NCI-H1048 (cell line): ENCODE data around the gene APOB.

Source experiments
- DNase-seq: peaks from one replicate; lab custom pipeline; 2025; lab: John Stamatoyannopoulos, UW

The APOB gene

GRCh38 chr2:21004181-21004572, 39.7 kb downstream of the APOB start:
- no peak for DNase-seq

DNA sequence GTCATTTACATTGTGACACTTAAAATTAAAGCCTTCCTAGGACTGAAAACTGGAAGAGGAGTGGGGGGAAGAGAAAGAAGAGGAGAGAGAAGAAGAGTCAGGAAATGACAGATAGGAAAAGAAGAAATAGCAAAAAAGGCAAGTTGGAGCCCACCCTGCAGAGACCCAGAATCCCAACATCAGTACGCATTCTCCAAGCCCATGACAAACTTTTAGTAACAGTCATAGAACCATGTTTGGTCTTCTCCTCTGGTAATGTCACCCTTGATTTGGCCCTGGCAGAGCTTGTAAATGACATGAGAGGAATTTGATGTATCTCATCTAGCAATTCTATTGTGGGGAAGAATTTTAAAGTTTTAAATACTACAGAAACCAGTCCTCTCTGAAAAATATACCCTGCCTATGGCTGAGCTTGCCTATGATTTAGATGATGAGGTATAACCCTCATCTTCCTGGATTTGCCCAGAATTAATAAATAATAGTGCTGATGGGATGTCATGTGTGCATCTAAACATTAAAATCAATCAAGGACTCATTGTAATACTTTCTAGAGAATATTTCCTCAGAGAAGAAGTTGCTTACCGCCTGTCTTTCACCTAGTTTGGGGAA, 40.2 kb downstream of the APOB start:
- DNase-seq, result no peak

- DNase-seq, result no peak
Measured at GRCh38 chr2:21002814-21003192, 41.1 kb downstream of the APOB start.

- DNase-seq, result no peak
Measured at GRCh38 chr2:21001988-21002813, 41.7 kb downstream of the APOB start.

DNA sequence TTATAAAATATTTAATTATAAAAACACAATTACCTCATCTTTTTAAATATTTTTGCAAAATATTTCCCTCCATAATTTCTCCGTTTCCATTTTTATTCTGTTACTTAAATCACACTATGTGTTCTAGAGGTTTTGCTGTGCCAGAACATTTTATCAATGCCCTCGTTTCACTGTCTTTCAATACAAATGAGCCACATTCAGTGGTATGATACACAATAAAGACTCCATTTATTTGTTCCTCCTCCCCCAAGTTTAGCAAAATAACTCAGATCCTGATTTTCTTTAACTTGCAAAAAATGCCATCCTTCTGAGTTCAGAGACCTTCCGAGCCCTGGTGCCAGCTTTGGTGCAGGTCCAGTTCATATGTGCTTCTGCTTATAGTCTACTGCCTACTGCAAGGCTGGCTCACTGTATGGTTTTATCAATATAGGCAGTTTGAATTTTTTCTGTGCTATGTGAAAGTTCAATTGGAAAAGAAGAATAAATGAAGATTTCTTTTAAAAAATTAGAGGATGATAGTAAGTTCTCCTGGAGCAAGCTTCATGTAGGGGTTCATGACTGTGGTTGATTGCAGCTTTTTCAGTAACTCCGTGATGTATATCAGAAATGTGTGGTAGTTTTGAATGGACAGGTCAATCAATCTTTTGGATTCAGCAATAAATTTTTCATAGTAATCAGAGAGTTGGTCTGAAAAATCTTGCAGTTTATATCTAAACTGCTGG, 42.5 kb downstream of the APOB start:
- no peak for DNase-seq

- no peak for DNase-seq
Measured at GRCh38 chr2:20999906-21000645, 43.8 kb downstream of the APOB start.

DNA sequence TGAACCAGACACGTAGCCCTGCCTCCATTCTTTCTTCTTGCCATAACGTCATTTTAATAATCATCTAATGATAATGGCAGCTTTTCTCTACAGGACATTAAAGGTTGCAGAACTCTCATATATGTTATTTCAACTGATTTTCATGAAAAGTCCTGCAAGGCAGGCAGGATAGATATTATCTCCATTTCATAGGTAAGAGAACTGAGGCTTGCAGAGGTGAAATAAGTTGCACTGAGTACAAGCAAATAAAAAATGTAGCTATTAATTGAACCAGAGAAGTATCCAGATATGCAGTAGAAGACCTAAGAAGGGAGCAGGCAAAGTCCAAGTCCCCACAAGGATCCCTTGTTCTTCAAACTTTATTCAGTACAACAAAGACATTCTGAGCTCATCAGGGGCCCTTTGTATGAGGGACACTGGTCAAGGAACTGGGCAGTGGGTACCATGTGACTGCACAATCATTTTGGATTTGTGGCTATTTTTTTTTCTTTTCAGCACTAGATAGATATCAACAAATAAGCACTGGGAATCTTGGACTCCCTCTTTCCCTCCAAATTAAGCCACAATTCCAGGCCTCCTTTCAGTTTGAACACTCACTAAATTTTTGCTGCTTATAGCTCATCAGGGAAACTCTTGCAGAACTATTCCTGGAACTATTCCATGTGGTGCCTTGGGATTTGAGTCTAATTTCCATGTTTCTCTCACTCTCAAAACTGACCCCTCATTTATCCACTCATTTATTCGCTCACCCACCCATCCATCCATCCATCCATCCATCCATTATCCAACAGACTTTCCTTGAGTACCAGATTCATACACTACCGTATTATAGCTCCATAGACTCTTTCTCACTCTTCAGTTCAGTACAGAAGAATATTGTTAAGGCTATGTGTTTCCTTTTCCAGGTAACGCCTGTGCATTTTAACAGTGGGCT, 44.6 kb downstream of the APOB start:
- DNase-seq, result no peak

DNA sequence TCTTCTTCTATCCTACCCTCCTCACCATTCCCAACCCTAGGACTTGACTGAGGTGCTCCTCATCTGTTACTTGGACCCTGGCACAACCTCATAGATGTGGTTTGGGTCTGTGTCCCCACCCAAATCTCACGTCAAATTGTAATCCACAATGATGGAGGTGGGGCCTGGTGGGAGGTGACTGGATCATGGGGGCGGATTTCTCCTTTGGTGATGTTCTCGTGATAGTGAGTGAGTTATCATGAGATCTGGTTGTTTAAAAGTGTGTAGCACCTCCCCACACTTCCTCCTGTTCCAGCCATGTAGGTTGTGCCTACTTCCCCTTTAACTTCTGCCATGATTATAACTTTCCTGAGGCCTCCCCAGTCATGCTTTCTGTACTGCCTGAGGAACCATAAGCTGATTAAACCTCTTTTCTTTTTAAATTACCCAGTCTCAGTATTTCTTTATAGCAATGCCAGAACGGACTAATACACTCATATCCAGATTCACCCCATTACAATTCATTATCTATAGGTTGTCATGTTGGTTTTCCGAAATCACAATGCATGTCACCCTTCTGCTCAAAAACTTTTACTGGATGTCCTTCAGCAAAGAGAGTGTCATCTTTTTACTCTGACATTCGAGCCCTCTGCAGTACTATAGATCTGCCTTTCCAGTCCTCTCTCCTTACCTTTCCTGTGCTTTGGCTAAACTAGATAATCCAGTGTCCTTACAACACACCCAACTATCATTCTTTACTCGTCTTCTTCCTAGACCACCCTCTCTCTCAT, 45.7 kb downstream of the APOB start:
- no peak for DNase-seq

DNA sequence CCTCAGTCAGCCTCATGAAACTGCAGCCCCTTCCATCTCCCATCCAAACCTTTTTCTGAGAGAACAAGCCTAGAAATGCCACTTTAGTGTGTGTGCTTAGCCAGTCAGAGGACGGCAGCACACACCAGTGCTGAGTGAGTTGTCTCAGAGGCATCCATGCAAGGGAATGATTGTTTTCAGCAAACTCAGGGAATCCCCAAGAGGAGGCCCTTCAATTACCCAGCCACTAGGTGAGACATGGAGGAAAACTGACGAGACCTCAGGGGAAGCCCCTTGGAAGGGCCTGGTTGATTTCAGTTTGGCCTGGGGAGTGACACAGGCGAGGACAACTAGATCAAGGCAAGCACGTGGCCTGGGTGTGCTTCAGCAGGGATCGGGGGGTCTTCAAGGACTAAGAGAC, 49.7 kb downstream of the APOB start:
- no peak for DNase-seq

- no peak for DNase-seq
Measured at GRCh38 chr2:20992201-20992711, 51.6 kb downstream of the APOB start.

DNA sequence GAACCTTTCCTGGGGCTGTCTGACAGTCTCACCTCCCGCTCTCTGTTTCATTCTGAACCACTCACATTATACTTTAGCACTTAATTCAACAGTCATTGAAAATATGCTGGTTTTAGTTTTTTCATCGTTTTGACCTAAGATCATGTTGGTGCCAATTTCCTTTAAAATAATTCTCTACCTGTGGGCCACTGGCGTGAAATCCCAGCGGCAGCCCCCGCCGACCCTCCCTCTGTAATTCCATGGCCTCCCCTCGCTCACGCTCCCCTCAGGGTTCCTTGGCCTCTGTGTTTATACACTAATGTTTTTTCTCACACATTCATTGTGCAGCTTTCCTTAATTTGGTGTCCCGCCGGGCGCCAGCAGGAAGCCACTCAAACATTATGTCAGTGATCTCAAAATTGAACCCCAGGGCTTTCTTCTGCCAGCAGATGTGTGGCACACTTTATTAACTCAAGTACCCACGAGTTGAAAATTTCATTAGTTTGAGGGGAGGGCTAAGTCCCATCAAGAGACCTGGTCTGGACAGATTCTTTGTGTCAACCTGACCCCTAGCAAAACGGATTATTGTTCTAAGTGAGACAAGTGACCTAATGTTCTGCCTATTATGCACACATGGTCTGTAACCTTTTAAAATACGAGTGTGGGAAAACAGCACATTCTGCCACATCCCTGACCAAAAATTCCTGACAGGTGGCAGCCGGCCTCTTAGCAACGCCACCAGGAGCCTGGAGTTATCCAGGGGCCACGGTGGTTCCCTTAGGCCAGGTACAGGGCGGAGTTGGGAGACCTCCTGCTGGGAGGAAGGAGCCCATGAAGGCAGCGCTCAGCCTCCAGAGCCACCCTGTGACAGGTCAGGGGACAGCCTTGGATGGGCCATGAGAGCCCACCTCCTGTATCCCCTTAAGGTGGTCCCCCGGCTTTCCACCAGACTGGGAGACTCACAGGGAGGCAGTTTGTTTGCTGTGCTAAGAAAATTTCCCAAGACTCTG, 53.1 kb downstream of the APOB start:
- DNase-seq, result no peak

GRCh38 chr2:20989404-20989803, 54.5 kb downstream of the APOB start:
- DNase-seq, result no peak

DNA sequence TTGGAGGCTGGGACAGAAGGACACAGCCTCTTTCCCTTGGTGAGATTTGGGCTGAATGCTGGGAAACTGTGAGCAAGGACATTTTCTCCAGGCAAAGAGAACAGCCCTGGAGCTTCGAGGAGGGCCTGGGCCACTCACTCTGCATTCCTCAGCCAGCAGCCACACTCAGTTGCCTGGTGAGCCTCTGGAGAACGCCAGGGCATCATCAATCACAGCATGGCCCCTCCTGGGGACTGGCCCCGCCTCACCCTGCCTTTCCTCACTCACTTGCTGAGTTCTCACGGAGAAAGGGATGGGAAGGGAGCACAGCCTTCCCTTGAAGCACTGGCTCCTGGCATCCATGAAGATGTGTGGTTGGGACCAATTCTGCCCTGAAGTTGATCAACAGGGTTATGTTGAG, 55.0 kb downstream of the APOB start:
- no peak for DNase-seq

DNA sequence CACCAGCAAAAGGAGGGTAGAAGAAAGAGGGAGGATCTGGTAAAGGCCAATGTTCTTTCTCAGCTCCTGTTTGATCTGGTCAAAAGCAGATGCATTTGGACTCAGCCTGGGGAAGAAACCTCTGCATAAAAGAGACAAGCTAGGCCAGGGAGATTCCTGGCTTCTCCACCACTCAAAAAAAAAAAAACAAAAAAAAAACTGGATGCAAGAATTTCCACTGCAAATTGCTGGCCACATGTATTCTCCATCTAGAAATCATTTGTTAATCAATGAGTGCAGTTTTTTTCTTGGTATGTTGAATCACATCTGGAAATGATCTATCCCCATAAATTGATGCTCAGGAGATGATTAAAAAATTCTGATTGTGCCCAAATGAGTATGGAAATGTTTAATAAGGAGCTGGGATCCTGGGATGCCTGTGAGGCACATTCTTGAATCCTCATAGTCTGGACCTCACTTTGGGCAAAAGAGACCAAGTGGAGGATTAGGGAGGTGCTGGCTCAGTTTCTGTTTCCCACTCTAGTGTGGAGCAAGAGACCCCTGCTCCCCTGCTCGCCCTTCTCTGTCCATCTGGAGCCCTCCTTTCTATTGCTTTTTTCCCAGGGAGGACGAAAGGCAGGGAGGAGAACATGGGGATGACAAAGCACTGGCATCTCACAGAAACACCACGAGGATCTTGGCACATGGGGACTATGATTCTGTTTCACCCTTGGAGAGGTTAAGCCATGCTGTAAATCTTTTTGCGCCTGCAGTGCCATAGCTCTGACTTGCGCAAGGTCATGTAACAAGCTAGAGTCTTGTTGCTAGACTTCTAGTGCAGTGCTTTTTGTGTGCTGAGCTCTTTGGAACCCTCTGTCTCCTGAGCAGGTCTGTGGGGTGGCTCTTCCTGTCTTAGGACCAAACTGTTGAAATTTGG, 57.6 kb downstream of the APOB start:
- no peak for DNase-seq

DNA sequence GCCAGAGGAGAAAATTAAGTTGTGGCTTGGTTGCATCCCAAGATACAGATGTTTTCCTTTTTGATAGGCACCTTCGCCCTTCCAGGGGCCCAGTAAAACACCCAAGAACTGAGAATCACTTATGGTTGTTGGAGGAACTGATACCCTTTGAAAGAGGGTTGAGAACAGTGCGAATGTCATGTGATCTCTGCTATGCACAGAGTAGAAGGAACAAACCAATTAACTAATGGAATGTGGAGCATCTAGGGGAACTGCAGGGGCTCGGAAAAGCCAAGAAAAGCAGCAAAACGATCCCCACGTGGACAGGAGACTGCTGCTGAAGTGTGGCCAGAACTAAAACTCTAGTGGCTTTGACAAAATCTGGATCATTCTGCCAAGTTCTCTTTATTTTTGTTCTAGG, 58.8 kb downstream of the APOB start:
- DNase-seq, result no peak

GRCh38 chr2:20984408-20984807, 59.5 kb downstream of the APOB start:
- DNase-seq, result no peak

DNA sequence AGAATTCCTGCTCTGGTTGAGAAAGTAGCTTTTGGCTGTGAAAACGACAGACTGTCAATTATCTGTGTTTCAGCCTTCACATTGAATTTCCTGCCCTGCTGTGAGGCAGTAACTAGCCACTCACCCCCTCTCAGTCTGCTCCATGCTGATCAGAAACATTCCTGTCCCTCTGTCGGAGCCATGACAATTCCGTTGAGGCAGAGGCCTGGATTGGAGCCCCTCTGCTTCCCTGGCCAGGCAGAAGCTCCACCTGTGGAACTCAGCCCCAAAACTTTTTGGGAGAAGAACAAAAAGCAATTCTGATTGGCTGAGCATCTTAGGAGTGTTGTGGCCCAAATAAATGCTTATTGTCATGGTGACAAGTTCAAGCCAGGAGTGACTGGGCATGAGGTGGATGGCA, 60.0 kb downstream of the APOB start:
- DNase-seq, result no peak

- DNase-seq, result no peak
Measured at GRCh38 chr2:20982861-20983260, 61.0 kb downstream of the APOB start.
